NCI-H345 (cell line): ENCODE results near the gene HIVEP3.
A peak's percentile ranks its signal among the peaks of the same experiment; 100 is the strongest.

Source experiments
- DNase-seq: peaks from one replicate; lab custom pipeline; 2025; lab: John Stamatoyannopoulos, UW

The HIVEP3 gene

DNA sequence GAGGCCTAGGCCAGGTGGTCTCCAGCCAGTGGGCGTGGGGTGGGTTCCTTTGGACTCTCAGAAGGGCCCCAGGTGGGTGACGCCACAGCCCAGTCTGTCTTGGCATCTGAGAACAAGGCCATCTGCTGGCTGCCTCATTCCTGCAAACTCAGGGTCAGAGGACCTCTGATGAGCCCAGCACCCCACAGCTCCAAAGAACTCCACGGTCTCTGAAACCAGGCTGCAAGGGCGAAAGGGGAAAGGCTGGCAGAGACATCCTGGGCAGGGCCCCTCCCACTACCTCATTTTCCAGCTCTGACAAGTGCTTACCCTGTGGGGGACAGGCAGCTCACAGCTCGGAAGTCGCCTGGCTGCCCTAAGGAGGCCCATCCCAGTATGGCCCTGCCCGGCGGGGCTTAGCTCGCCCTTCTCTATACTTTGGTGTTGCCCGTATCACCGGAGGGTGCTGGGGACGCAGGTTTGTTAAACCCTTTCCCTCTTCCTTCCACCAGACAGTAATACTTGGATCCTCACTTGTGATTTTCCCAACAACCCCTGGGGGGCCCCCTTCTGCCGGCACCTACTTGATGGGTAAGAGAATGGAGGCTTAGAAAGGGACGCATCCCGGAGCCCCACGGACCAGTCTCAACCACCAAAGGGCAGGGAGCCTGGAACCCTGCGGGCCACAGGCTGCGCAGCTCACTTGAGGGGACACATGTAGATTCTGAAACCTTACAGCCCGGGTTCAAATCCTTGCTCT lies 423.3 kb downstream of the HIVEP3 start:
- DNase-seq: no peak

DNA sequence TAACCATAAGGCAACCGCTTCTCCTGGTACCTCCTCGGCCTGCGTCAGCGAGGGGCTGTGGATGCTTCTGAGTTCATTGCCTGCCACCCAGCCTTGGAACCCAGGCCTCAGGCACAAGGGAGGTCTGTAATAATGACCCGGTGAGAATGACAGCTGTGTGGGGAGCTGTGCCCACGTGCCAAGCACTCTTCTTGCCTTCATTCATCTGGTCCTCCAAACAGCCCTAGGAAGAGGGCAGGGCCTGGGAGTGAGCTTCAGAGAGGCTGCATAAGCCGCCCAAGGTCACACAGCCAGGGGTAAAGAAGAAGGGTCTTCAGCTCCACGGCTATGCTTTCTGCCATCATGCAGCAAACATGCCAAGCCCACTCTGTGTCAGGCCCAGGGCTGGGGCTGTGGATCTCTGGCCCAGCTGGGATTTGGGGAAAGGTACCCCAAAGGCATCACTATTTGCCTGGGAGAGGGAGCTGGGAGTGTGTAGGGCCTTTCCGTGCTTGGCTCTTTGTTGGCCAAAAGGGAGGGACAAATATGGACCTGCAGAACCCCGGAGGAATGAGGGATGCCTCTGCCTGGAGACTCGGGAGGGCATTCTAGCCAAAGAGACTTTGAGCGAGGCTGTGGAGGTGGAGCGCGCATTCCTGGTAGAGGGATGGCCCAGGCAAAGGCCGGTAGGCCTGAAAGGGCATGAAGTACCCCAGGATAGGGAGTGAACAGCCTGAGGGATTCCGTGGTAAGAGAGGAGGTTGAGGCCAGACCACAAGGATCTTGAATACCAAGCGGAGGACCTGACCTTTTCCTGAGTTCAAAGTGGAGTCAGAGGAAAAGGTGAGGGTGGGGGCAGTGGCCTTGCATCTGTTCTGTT lies 424.1 kb downstream of the HIVEP3 start:
- no peak for DNase-seq

DNA sequence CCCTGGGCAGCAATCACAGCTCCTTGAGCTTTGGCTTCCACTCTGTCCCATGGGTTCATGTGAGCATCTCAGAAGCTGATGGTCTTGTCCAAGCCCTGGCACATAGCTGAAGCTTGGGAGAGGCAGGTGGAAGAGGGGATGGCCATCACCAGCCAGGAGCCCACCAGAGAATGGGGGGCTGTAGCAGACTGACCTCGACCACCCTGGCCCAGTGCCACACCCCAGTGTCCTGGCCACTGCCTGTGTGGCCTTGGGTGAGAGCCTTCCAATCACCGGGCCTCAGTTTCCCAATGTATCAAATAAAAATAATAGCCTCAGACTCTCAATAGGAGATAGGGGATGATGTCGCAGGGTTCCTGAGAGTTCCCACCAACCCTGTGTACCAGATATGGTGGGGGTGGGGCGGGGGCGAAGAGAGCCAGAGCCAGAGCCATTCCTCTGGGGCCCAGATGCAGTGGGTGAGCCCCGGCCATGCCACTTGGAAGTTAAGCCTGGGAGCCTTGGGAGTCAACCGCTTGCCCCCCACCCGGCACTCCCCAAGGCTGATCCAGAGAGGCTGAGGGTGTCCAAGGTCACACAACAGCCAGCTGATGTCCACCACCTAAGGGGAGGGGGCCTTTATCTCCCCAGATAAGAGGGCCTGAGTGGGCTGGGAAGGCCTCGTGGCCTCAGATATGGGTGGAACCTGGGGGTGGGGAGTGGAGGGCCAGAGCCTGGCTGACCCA lies 424.9 kb downstream of the HIVEP3 start:
- no peak for DNase-seq

DNA sequence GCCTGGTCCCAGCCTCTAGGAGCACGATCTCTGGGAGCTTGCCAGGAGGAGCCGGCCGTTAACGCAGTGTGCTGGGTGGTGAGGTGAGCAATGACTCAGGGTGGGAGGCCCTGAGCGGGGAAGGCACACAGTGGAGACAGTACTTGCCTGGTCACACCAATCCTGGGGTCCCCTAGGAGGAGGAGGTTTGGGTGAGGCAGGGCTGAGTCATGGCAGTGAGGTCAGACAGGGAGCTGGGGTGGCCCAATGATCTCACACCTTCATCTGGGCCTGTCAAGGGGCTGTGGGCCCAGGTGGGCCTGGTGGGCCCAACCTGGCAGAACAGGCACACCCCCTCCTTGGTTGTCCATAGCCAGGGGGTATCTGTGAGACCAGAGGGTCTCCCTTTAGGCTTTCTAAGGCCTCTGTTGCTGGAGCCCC lies 425.6 kb downstream of the HIVEP3 start:
- DNase-seq: no peak

DNA sequence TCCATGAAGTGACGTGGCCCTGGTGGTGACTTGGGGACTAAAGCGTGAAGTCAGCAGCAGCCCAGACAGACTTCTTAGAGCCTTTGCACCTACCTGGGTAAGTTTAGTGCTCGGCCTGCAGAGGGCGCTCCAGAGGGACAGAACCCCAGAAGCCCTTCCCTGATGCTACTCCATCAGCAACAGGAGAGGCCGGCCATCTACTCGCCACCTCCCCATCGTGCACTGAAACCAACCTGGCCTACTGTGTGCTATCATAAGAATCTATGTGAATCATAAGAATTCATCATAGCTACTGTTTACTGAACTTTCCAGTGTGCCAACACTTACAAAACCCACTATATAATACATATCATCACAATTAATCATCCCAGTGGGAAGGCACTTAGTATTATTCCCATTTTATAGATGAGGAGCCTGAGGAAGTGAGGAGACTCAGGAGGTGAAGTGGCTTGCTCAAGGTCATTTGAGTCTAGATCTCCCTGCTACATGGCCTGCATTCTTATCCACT lies 426.3 kb downstream of the HIVEP3 start:
- DNase-seq: no peak

DNA sequence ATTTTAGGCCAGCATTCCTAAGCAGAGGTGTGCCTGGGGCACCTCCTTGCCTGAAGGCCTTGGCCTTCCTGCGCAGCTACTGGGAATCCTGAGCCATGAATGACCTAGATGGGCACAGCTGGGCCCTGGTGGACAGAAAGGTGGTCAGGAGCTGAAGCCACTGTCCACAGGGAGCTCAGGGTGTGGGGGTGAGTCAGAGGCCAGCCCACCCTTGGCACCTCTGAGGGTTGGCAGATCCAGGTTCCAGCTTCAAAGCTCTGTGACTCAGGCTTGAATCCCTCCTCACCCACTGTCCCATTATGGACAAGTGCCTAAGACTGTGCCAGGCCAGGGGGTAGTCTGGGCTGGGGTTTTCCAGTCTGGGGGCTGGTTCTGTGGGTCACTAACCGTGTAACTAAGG lies 427.8 kb downstream of the HIVEP3 start:
- DNase-seq: no peak

DNA sequence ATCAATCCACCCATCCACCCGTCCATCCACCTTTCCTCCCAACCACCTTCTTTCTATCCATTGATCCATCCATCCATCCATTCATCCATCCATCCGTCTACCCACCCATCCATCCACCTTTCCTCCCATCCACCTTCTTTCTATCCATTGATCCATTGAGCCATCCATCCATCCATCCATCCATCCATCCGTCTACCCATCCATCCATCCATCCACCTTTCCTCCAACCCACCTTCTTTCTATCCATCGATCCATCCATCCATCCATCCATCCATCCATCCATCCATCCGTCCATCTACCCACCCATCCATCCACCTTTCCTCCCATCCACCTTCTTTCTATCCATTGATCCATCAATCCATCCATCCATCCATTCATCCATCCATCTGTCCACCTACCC lies 429.2 kb downstream of the HIVEP3 start:
- DNase-seq: no peak

DNA sequence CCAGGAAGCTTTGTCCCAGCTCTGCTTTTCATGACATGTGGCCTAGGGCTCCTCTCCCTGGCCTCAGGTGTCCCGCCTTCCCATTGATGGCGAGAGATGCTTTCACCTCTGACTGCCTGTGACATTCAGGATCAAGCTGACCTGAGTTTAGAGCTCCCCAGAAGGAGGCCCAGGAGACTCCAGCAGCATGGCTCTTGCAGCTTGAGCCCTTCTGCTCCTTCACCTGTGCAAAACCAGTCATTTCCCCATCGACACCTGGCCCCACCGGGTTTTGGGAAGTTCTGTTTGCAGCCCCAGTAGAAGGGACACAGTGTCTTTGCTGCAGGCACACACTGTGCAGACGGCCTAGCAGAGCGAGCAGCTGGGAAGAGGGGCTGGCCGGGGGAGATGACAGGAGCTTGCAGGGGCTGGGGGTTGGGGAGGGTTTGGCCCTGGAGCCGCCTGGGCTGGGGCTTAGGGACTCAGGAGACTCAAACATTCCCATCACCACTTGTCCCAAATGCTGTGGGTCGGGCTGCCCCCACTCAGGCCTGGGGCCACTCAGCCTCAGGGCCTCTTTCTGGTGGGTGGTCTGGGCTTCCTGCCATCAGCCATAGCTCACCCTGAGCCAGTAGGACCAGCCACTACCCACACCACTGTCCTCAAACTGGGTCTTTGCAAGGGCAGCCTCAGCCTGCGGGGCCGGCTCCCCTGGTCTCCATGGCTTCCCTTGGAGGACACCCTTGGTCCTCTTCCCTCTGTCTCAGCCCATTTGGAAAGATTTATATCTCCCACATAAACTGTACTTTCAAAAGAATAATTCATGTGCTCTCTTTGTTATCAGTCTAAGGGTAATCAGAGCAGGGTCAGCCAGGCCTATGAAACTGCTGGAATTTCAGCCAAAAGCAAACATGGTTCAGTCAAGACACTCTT lies 430.4 kb downstream of the HIVEP3 start:
- DNase-seq: no peak

DNA sequence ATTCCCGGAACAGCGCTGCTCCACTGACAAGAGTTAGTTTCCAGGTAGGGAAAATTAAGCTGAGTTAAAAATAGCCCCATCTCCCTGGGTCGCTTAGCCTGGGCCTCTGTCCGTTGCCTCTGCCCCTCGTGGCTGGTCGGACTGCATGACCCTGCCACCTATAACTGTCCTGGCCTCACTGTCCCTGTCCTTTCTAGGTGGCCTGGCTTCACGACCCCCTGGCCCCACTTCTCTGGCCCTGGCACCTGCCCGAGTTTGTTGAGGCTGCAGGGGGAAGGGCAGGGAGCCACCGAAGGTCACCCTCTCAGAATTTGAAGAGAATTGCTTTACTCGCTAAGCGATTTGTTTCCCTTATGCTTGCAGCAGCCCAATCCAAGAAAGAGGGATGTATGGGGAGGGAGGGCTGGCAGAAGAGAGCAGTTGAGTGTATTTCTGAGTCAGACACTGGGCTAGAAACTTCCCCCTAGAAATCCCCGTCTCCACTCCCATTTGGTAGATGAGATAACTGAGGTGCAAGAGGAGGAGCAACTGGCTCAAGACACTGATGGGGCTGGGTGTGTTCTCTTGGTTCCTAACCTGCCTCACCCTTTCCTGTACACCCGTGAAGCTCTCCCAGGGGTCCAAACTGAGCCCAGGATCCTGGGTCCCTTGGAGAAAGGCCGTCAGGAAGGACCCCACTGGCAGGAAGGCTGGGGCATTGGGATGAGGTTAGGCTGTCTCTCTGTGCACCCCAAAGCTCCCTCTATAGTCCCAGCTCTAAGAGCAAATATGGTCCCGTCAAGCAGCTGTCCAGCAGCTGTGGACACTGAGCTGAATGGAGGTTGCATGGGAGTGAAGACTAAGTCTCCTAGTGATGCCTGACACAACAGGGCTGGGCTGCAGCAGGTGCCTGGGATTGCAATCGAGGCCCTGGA lies 431.3 kb downstream of the HIVEP3 start:
- no peak for DNase-seq

DNA sequence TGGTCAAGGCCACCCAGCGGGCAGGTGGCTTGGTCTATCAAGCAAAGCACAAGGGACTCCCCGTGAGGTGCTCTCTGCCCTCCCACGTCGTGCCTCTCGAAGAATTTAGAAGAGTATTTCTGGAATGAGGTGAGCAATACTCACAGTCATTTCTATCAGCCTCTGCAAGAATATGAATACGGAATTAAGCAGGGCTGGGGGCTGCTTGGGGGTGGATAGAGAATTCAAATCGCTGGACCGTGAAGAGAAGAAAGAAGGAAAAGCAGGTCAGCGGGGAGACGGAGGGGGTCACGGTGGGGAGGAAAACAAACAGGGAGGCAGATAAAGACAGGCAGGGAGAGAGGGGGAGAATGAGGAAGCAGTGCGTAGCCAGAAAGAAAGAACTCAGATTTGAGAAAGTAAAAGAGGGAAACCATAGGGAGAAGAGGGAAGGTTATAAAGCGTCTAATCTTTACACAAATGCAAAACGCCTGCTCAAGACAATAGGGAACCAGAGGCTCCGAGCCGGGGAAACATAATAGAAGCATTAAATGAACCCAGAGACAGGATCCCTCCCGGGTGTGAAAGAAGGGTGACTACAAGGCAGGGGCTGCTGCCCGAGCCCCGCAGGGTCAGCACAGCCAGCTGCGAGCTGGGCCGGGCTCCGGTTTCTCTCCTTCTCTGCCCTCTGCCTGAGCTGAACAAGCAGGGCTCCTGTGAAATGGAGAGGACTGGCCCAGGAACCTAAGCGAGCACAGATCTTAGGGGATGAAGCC lies 432.2 kb downstream of the HIVEP3 start:
- peak; percentile 17 for DNase-seq

DNA sequence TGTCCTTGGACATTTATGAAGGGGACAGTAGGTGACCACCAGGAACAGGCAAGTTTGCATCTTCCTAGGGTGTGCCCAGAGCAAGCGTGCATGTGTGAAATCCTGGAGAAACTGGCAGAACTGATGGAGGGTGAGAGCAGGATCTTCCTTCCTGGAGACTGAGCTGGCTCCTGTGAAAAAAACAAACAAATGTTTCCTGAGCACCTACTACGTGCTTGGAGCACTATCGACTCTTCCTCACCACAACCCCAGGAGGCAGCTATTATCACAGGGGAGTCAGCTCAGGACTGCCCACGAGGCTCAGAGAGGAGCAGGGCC lies 432.7 kb downstream of the HIVEP3 start:
- no peak for DNase-seq

DNA sequence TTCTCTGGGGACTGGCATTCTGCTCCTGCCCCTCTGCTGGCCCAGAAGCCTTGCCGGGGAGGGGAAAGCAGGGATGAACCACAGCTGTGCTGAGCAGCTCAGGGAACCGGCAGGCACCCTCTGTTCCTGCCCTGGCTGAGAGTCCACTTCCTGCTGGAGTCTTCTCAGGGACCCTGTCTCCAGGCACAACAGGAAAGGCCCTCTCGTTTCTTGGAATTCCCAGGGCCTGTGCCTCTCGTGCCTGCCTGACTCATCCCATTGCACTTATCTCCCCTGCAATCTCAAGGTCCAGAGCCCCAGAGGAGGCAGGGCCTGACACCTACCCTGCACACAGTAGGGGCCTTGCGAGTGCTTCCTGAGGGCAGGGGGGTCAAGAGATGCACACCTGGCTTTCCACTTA lies 433.1 kb downstream of the HIVEP3 start:
- DNase-seq: no peak

DNA sequence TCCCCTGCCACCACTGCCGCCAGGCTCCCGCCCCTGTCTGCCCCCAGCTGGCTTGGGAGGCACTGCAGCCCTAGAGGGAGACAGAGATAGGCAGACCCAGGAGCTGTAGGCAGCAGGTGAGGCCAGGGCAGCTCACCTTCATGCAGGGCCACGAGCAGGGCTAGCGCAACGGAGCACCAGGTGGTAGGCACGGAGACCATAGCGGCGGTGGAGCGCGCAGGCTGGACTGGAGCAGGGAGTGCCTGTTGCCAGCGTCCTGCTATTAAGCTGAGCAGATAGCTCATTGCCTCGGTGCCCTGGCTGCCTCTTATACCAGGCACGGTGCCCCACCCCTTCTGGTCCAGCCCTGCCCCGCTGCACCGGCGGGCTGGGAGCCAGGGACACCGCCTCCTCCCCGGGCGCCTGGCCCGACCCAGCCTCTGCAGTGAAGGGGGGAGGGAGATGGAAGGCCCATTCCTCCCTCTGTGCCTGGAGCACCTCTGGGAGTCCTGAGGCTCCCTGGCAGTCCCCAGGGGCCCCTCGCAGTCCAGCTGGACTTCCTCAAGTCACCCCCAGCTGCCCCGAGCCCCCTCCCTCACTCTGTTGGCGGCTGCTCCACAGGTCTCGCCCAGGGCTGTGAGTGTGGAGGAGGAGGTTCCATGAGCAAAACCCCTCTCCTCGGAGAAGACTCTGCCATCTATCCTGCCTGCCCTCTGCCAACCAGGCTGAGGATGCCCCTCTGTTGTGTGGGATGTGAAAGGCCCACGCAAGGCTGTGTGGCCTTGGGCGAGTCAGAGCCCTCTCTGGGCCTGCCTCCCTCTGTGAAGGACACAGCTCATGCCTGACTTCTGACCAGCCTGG lies 434.1 kb downstream of the HIVEP3 start, which contains the start of gene EDN2:
Gene EDN2 (minus strand): TSS at position 282 of the 840 bp plus-strand sequence. CDS start 82 bp downstream, at position 200.
- DNase-seq: peak; percentile 89

DNA sequence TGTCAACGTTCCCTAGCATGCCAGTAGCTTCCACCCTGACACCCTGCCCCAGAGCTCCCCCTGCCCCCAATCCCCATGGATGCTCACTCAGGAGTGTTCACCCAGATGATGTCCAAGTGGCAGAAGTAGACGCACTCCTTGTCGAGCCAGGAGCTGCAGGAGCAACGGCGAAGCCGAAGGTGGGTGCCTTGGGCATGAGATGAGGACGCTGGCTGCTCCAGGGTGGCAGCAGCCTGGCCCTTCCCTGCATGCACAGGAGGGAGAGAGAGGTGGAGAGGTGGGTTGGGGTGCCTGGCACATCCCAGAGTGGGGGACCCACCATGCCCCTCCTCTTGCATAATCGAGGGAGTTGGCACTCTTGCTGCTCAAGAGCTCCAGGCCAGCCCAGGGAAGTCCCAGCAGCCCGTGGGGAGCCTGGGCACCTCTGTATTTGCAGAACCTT lies 434.7 kb downstream of the HIVEP3 start:
- DNase-seq: no peak

DNA sequence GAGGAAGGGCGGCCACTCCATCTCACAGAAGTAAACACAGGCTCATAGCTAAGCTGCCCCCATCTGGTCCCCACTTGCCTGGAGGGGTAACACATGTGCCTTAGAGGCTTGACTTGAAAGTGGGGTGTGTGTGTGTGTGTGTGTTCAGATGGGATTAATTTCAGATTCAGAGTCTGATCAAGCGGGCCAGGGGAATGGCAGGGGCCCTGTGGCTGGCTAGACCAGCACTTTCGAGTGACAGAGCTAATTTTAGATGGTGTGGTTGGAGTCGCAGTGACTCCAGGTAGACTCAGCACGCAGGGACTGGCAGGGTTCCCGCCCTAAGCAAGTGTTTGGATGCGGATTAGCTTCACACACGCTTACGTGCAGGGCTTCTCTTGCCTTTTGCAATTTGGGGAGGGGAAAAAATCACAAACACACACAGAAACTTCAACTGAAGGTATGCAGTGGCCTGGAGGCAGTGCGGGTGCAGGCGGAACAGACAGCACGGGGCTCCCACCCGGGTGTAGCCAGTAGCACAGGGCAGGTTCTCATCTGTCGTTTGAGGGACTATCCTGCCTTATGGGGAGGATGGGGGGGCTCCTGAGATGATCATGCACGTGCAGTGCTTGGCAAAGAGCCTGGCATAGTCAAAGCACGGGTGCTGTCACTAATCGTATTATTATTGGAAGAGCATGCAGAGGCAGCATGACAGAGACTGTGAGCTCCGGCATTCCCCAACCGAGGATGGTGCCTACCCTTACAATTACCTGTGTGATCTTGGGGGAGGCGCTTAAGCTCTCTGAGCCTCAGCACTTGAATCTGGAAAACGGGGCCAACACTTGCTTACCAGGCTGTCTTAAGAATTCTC lies 435.5 kb downstream of the HIVEP3 start:
- peak; percentile 28 for DNase-seq

DNA sequence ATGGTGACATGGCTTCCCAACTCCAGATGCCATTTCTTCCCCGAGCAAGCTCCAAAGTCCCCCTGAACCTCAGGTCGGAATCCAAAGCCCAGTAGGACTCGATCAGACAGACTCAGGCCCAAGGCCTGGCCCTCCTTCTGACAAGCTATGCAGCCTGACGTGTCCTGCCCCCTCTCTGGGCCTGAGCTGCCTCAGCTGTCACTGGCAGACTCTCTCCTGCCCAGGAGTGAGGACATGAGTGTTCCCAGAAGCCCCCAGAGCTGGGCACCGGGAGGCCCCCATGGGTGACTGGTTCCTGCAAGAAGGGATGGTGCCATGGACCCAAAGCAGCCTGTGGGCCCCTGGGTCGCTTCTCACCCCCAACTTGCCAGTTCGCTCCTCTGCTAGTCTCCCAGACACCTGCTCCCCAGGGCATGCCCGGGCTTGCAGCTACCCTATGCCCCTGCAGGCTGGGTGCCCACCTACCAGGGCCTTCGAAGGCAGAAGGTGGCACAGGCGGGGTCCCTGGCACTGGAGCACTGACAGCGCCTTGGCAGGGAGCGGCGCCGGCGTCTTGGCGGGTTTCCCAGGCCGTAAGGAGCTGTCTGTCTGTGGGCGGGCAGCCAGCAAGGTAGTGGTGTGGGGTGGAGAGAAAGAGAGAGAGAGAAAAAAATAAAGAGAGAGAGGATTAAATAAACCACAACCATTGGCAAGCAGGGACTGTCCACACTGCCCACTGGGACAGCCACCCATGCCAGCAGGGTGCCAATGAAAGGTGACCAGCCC lies 436.5 kb downstream of the HIVEP3 start:
- DNase-seq: peak; percentile 60
